Transverse colon (tissue), 4 donors: ENCODE results near the gene ATG101. TPM values are rescaled to one million over a fixed set of nuclear protein-coding genes. Genes with fewer than 3 reads are reported as not detected.
A peak's percentile ranks its signal among the peaks of the same experiment; 100 is the strongest.

ENCODE experiments used
- DNase-seq: peaks from one replicate; pipeline ENCODE4 v3.0.0-alpha.2; 2019
- H3K27ac ChIP-seq, 4 donors: fragments of 200-600 bp; sonication (generic); 2 replicates each; pipeline ENCODE4 v1.5.1; 2016 to 2018; ENCODE audit warnings: inconsistent platforms in 4 of 4
- H3K27me3 ChIP-seq: fragments of 200-600 bp; sonication (generic); 2 replicates; pipeline ENCODE4 v1.5.1; 2017; ENCODE audit warnings: inconsistent platforms
- H3K36me3 ChIP-seq, 4 donors: fragments of 200-600 bp; sonication (generic); 2 replicates each; pipeline ENCODE4 v1.5.1; 2017 to 2019; ENCODE audit warnings: inconsistent platforms in 4 of 4
- H3K4me1 ChIP-seq, 4 donors: fragments of 200-600 bp; sonication (generic); 2 replicates each; pipeline ENCODE4 v1.5.1; 2017 to 2020; ENCODE audit warnings: inconsistent platforms in 4 of 4
- H3K4me3 ChIP-seq, 4 donors: fragments of 200-600 bp; sonication (generic); 1 replicate in 1 of 4; 2 replicates in 3 of 4; pipeline versions ENCODE4 v1.5.1 to v1.6.1; 2017 to 2019; ENCODE audit warnings: inconsistent platforms in 4 of 4
- H3K9me3 ChIP-seq, 2 donors: fragments of 200-600 bp; sonication (generic); 2 replicates each; pipeline ENCODE4 v1.5.1; 2017 to 2019; ENCODE audit warnings: inconsistent platforms in 2 of 2
- CTCF ChIP-seq, 5 experiments: fragments of 200-600 bp in 3 of 5; fragments of 450-650 bp in 2 of 5; sonication (generic) in 3 of 5; IDR thresholded peaks; 1 replicate in 2 of 5; 2 replicates in 3 of 5; pipeline ENCODE4 v1.5.1; 2016 to 2017; ENCODE audit warnings: antibody characterized with exemption in 5 of 5, inconsistent platforms in 3 of 5, mild to moderate bottlenecking in 2 of 5, moderate library complexity in 1 of 5
- EP300 ChIP-seq: sonication (generic); formaldehyde crosslinking; IDR thresholded peaks from one replicate; pipeline ENCODE4 v1.6.1; 2017; ENCODE audit warnings: antibody characterized with exemption, low read depth
- POLR2A ChIP-seq: fragments of 450-650 bp; IDR thresholded peaks from one replicate; pipeline ENCODE4 v1.6.1; 2016; ENCODE audit warnings: antibody characterized with exemption, mild to moderate bottlenecking, moderate library complexity
- POLR2AphosphoS5 ChIP-seq, 3 donors: sonication (generic); formaldehyde crosslinking; IDR thresholded peaks; one replicate each; pipeline ENCODE4 v1.6.1; 2016; ENCODE audit warnings: antibody characterized with exemption in 3 of 3
- WGBS, 2 donors: methylation state at CpG; one replicate each; pipeline ENCODE4 v1.1.5; 2018; ENCODE audit warnings: low coverage in 1 of 2; 5-methylcytosine and 5-hydroxymethylcytosine counted together
- in situ Hi-C, 4 donors: fragments of 200-750 bp; cut with MboI; loops; one replicate each; pipeline versions ENCODE4 v1.15.0 to v1.15.1; 2017; ENCODE audit warnings: low sequenced_read_pairs in 3 of 4, low pct_ligation_motif_present in 1 of 4, low pct_unique_long_range_greater_than_20kb in 1 of 4
- intact Hi-C: fragments of 100-400 bp; cut with DNase I; formaldehyde crosslinking; loops from one replicate; pipeline ENCODE4 v1.15.1; 2023; ENCODE audit warnings: low total_unique reads
- total RNA-seq, 4 donors: library from RNA; depleted of rRNA; stranded (reverse); fragments of >200 nt; gene quantifications; one replicate each; pipeline ENCODE4 v1.1.0, GENCODE V29; 2016

Gene ATG101
- total RNA-seq, 4 donors from 2014 or later: 15.7 to 64.1 (median 51.6) TPM

DNA sequence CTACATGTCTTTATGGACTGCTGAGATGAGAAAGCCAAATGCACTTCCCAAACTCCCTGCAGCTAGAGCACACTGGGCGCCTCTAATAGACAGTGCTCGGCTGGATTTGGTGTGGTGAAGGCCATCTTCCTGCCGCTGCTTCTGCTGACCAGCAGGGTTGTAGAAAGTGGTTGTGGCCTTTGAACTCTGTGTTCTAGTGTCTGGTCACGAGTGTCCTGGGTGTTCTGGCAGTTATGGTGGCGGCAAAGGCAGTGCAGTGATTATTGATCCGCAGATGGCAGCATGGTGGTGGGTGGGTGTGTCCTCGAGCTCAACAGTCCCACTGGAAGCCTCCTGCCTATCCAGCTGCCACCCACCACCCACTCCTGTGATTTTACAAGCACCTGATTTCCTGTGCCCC is 53.1 kb downstream of the ATG101 start:
- 70 to 78% methylated on average over 2 to 7 of the region's 7 CpGs for WGBS, 2 donors
- Histone ChIP-seq H3K4me1 (peaks cover 4 to 15% (median 8%) of the 10 kb centered on the region in 4 donors), H3K27me3 (peaks cover 8% of the 10 kb centered on the region), H3K4me3 (no peak overlapping the region), H3K36me3 (no peaks in the 10 kb centered on the region), H3K9me3 (no peaks in the 10 kb centered on the region), H3K27ac (no peak overlapping the region)
- in situ Hi-C loops (no loop called here), intact Hi-C loops (no loop called here)
- no peak for DNase-seq
- TF ChIP-seq CTCF (IDR thresholded peaks at IDR 0.05): no peak
- TF ChIP-seq EP300: no peak
- TF ChIP-seq POLR2AphosphoS5 (IDR thresholded peaks at IDR 0.05): no peak
- TF ChIP-seq POLR2A: no peak

- no peak for TF ChIP-seq EP300
- no peak for TF ChIP-seq POLR2AphosphoS5 (IDR thresholded peaks at IDR 0.05)
- TF ChIP-seq CTCF (IDR thresholded peaks at IDR 0.05): no peak
- TF ChIP-seq POLR2A: no peak
- Histone ChIP-seq H3K27ac (no peak overlapping the region), H3K4me3 (no peak overlapping the region), H3K36me3 (no peaks in the 10 kb centered on the region), H3K27me3 (peaks cover 8% of the 10 kb centered on the region), H3K9me3 (no peaks in the 10 kb centered on the region), H3K4me1 (peaks cover 4 to 15% (median 8%) of the 10 kb centered on the region in 4 donors)
- WGBS, 2 donors: 56 to 72% methylated on average over 3 to 8 of the region's 8 CpGs
- no peak for DNase-seq
- in situ Hi-C loops: no loop called here
- intact Hi-C loops: no loop called here
Observed at GRCh38 chr12:52123487-52124186, 53.9 kb downstream of the ATG101 start.

- Histone ChIP-seq H3K27me3 (peaks cover 8% of the 10 kb centered on the region), H3K4me3 (no peak overlapping the region), H3K36me3 (no peaks in the 10 kb centered on the region), H3K27ac (peak overlapping the region in 1 of 4 donors; percentile 37), H3K4me1 (peaks cover 0 to 2% (median 0%) of the 10 kb centered on the region in 4 donors), H3K9me3 (no peaks in the 10 kb centered on the region)
- WGBS, 2 donors: 81% methylated on average over 6 of the region's 6 CpGs; no CpG with 5 or more reads in 1 of the 2 donors
- TF ChIP-seq EP300 (no peak), POLR2AphosphoS5 (IDR thresholded peaks at IDR 0.05) (no peak), CTCF (IDR thresholded peaks at IDR 0.05) (no peak), POLR2A (no peak)
- no peak for DNase-seq
- intact Hi-C loops (no loop called here), in situ Hi-C loops (no loop called here)
Observed at GRCh38 chr12:52125476-52125900, 55.7 kb downstream of the ATG101 start.

- no peaks in the 10 kb centered on the region for H3K9me3 ChIP-seq
- H3K27ac ChIP-seq: peak overlapping the region in 1 of 4 donors; percentile 37
- 40 to 88% methylated on average over 1 to 2 of the region's 2 CpGs for WGBS, 2 donors
- peaks cover 8% of the 10 kb centered on the region for H3K27me3 ChIP-seq
- no peaks in the 10 kb centered on the region for H3K36me3 ChIP-seq
- in situ Hi-C loops: no loop called here
- DNase-seq: no peak
- H3K4me1 ChIP-seq: no peaks in the 10 kb centered on the region
- H3K4me3 ChIP-seq: no peak overlapping the region
- intact Hi-C loops: no loop called here
- TF ChIP-seq CTCF (IDR thresholded peaks at IDR 0.05) (no peak), EP300 (peak; percentile 33)
Observed at GRCh38 chr12:52126050-52126604, 56.3 kb downstream of the ATG101 start.

Other genes with a start within 250 kb of the ATG101 start
- gene FIGNL2, start 221.3 kb upstream of the ATG101 start, total RNA-seq: not detected
- not detected for gene ANKRD33, start 181.9 kb upstream of the ATG101 start, total RNA-seq
- 100 to 1,000 TPM; 115 to 440 (median 137) TPM for gene ACVRL1, start 162.5 kb upstream of the ATG101 start, total RNA-seq
- 10 to 100 TPM; 22.5 to 96.9 (median 68.7) TPM for gene ACVR1B, start 118.3 kb upstream of the ATG101 start, total RNA-seq
- 10 to 100 TPM in 2 of 4 donors, 1 to 10 TPM in 2; 5.9 to 20.6 (median 9.7) TPM for gene TAMALIN, start 63.0 kb upstream of the ATG101 start, total RNA-seq
- 100 to 1,000 TPM in 1 of 4 donors, 10 to 100 TPM in 3; 50.7 to 102 (median 76.9) TPM for gene NR4A1, start 18.5 kb upstream of the ATG101 start, total RNA-seq
- 1 to 10 TPM in 1 of 4 donors, under 1 TPM in 2, not detected in 1; 0.64 to 1.5 (median 0.80) TPM for gene SMIM41, start 9.7 kb downstream of the ATG101 start, total RNA-seq
- gene KRT80, start 122.0 kb downstream of the ATG101 start, total RNA-seq: under 1 TPM in 1 of 4 donors, not detected in 3; 0.14 TPM
- 1 to 10 TPM in 1 of 4 donors, under 1 TPM in 2, not detected in 1; 0.75 to 1.6 (median 0.95) TPM for gene KRT7, start 163.3 kb downstream of the ATG101 start, total RNA-seq
- 1 to 10 TPM in 1 of 4 donors, not detected in 3; 3.6 TPM for gene KRT86, start 204.7 kb downstream of the ATG101 start, total RNA-seq
- not detected for gene KRT81, start 221.6 kb downstream of the ATG101 start, total RNA-seq